SK-N-SH treated with all-trans-retinoic acid at 6 μM for 48 hours (cell line): ENCODE measurements around the gene FRMD4A.

Experiments used
- ATAC-seq: fragments of 200-7000 bp; cut with Tn5 transposase; 3 replicates; pipeline ENCODE4 v1.9.1; 2020; ENCODE audit warnings: mild to moderate bottlenecking, moderate library complexity
- ARNTL ChIP-seq: fragments of 450-650 bp; formaldehyde crosslinking; IDR thresholded peaks from 2 replicates; pipeline ENCODE4 v1.5.0; 2020; ENCODE audit warnings: low read depth, mild to moderate bottlenecking, moderate library complexity, borderline replicate concordance
- BACH2 ChIP-seq: fragments of 250-450 bp; sonication (Bioruptor Pico); IDR thresholded peaks from 2 replicates; pipeline ENCODE4 v1.9.0; 2021; ENCODE audit warnings: mild to moderate bottlenecking, borderline replicate concordance
- CREB5 ChIP-seq: fragments of 250-450 bp; sonication (Bioruptor Pico); IDR thresholded peaks from 2 replicates; pipeline ENCODE4 v1.5.1; 2020; ENCODE audit warnings: low read depth, mild to moderate bottlenecking, moderate library complexity
- CSDC2 ChIP-seq: fragments of 250-450 bp; sonication (Bioruptor Pico); IDR thresholded peaks from 2 replicates; pipeline ENCODE4 v1.5.0; 2020; ENCODE audit warnings: mild to moderate bottlenecking, moderate library complexity
- ESRRG ChIP-seq: fragments of 250-450 bp; sonication (Bioruptor Pico); IDR thresholded peaks from 2 replicates; pipeline ENCODE4 v1.6.1; 2021; ENCODE audit warnings: mild to moderate bottlenecking
- GLIS3 ChIP-seq: fragments of 250-450 bp; sonication (Bioruptor Pico); IDR thresholded peaks from 2 replicates; pipeline ENCODE4 v1.5.0; 2020; ENCODE audit warnings: mild to moderate bottlenecking, moderate library complexity
- ISL1 ChIP-seq: fragments of 250-450 bp; sonication (Bioruptor Pico); IDR thresholded peaks from 2 replicates; pipeline ENCODE4 v2.1.2; 2022; ENCODE audit warnings: mild to moderate bottlenecking, moderate library complexity
- OSR1 ChIP-seq: fragments of 250-450 bp; sonication (Bioruptor Pico); IDR thresholded peaks from 2 replicates; pipeline ENCODE4 v1.8.0; 2022; ENCODE audit warnings: moderate library complexity, mild to moderate bottlenecking, inconsistent platforms
- PATZ1 ChIP-seq: fragments of 250-450 bp; sonication (Bioruptor Pico); IDR thresholded peaks from 2 replicates; pipeline ENCODE4 v1.8.0; 2020; ENCODE audit warnings: mild to moderate bottlenecking, moderate library complexity, borderline replicate concordance
- POU6F1 ChIP-seq: fragments of 250-450 bp; sonication (Bioruptor Pico); IDR thresholded peaks from 2 replicates; pipeline ENCODE4 v1.8.0; 2021; ENCODE audit warnings: low read depth, mild to moderate bottlenecking, moderate library complexity, borderline replicate concordance
- SNAI2 ChIP-seq: fragments of 250-450 bp; sonication (Bioruptor Pico); IDR thresholded peaks from 2 replicates; pipeline ENCODE4 v1.5.0; 2020; ENCODE audit warnings: mild to moderate bottlenecking, moderate library complexity
- TCF4 ChIP-seq: fragments of 250-450 bp; sonication (Bioruptor Pico); IDR thresholded peaks from 2 replicates; pipeline ENCODE4 v1.8.0; 2021; ENCODE audit warnings: mild to moderate bottlenecking, moderate library complexity, borderline replicate concordance
- TOX ChIP-seq: fragments of 250-450 bp; sonication (Bioruptor Pico); IDR thresholded peaks from 2 replicates; pipeline ENCODE4 v1.8.0; 2021; ENCODE audit warnings: mild to moderate bottlenecking, moderate library complexity, borderline replicate concordance
- ZC3H10 ChIP-seq: fragments of 250-450 bp; sonication (Bioruptor Pico); IDR thresholded peaks from 2 replicates; pipeline ENCODE4 v1.5.1; 2021; ENCODE audit warnings: mild to moderate bottlenecking, moderate library complexity
- ZFP3 ChIP-seq: fragments of 250-450 bp; sonication (Bioruptor Pico); IDR thresholded peaks from 2 replicates; pipeline ENCODE4 v1.5.0; 2020; ENCODE audit warnings: mild to moderate bottlenecking, moderate library complexity
- ZFP30 ChIP-seq: fragments of 450-650 bp; formaldehyde crosslinking; IDR thresholded peaks from 2 replicates; pipeline ENCODE4 v1.5.0; 2022; ENCODE audit warnings: mild to moderate bottlenecking, moderate library complexity
- ZNF8 ChIP-seq: fragments of 450-650 bp; formaldehyde crosslinking; IDR thresholded peaks from 2 replicates; pipeline ENCODE4 v1.5.0; 2020; ENCODE audit warnings: mild to moderate bottlenecking, moderate library complexity
- TF ChIP-seq, protein P1 (sequence below): fragments of 250-450 bp; sonication (Bioruptor Pico); IDR thresholded peaks from 2 replicates; pipeline ENCODE4 v1.5.0; 2020; ENCODE audit warnings: mild to moderate bottlenecking, moderate library complexity

FRMD4A gene

DNA sequence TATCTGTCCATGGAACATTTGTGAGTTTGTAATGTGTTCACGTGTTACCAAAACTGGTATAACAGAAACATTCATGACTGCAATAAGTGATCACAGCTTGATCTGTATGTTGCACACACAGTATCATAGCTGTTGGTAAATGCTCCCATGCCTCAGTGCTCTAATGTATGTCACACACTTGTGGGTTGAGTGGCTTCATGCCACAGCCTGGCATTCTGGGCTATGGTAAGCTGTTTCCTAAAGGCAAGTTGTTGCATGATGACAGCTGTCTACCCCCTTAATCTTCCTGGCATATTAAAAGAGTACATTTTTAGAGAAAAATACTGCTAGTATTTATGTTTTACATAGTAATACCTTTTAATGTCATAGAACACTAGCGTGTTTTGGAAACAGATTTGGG is 708.8 kb downstream of the FRMD4A start:
- TF ChIP-seq POU6F1 (CRISPR knock-in tag) (no peak), CREB5 (no peak), BACH2 (no peak), ESRRG (CRISPR knock-in tag) (no peak)
- TF ChIP-seq, protein P1, sequence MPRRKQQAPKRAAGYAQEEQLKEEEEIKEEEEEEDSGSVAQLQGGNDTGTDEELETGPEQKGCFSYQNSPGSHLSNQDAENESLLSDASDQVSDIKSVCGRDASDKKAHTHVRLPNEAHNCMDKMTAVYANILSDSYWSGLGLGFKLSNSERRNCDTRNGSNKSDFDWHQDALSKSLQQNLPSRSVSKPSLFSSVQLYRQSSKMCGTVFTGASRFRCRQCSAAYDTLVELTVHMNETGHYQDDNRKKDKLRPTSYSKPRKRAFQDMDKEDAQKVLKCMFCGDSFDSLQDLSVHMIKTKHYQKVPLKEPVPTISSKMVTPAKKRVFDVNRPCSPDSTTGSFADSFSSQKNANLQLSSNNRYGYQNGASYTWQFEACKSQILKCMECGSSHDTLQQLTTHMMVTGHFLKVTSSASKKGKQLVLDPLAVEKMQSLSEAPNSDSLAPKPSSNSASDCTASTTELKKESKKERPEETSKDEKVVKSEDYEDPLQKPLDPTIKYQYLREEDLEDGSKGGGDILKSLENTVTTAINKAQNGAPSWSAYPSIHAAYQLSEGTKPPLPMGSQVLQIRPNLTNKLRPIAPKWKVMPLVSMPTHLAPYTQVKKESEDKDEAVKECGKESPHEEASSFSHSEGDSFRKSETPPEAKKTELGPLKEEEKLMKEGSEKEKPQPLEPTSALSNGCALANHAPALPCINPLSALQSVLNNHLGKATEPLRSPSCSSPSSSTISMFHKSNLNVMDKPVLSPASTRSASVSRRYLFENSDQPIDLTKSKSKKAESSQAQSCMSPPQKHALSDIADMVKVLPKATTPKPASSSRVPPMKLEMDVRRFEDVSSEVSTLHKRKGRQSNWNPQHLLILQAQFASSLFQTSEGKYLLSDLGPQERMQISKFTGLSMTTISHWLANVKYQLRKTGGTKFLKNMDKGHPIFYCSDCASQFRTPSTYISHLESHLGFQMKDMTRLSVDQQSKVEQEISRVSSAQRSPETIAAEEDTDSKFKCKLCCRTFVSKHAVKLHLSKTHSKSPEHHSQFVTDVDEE (CRISPR knock-in tag): no peak

GRCh38 chr10:13617116-13617515 is 713.6 kb downstream of the FRMD4A start:
- TF ChIP-seq PATZ1 (CRISPR knock-in tag): 0 out of 2 replicates have a peak, but pooled peaks have one; percentile 23
- no peak for TF ChIP-seq ZFP30 (CRISPR knock-in tag)
- no peak for TF ChIP-seq CREB5
- TF ChIP-seq ARNTL (CRISPR knock-in tag): no peak
- no peak for TF ChIP-seq GLIS3 (CRISPR knock-in tag)
- TF ChIP-seq TCF4 (CRISPR knock-in tag): no peak
- TF ChIP-seq ZNF8 (CRISPR knock-in tag): no peak
- TF ChIP-seq SNAI2: no peak
- no peak for TF ChIP-seq BACH2
- TF ChIP-seq POU6F1 (CRISPR knock-in tag): no peak
- TF ChIP-seq TOX: no peak
- peak; percentile 95 for TF ChIP-seq ISL1 (CRISPR knock-in tag)
- peak; percentile 15; the same call in 1 of the 3 replicates for ATAC-seq

More for the DNA sequence above, 708.8 kb downstream of the FRMD4A start:
- ATAC-seq: no peak

DNA sequence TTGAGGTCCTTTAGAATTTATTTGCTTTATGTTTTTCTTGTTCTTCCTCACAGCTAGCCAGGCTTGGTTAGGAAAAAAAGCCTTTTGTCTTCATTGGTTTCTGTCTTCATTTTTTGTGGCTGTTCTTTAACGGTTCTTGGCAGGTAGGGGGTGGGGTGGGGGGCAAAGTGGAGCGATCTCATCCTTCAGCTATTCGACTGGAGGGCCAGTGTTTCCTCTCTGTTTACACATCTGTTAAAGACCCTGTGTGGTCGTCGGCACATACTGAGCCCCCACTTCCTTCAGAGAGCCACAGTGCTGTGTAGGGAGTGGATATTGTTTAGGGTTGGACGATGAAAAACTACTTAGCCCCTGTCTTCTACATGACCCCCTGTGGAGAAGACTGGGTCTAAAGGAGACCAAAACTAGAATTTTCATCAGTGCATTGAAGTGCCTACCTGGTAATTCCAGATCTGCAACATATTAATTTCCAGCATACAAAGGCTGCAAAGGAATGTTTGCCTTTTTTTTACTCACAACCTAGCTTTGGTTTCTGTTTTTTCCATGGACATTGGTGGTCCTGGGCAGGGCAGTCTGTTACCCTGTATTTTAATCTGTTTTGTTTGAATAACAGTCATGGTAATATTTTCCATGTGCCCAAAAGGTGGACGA is 714.9 kb downstream of the FRMD4A start:
- ATAC-seq: no peak; the same call in 2 of the 3 replicates
- peak; percentile 80 for TF ChIP-seq CREB5
- TF ChIP-seq ZC3H10 (CRISPR knock-in tag): no peak
- peak; percentile 79; the same call in 1 of the 2 replicates for TF ChIP-seq CSDC2 (CRISPR knock-in tag)
- TF ChIP-seq OSR1 (CRISPR knock-in tag): no peak
- TF ChIP-seq SNAI2: no peak
- peak; percentile 51; the same call in 1 of the 2 replicates for TF ChIP-seq ISL1 (CRISPR knock-in tag)
- TF ChIP-seq ZFP3: 0 out of 2 replicates have a peak, but pooled peaks have one; percentile 18
